HepG2 (cell line): ENCODE data around the gene PRDM10. TPM values are rescaled to one million over a fixed set of nuclear protein-coding genes. Genes with fewer than 3 reads are reported as not detected.

Experiments used
- ARID3A ChIP-seq: IDR thresholded peaks from 2 replicates; pipeline ENCODE4 v1.6.1; 2012; ENCODE audit warnings: low read depth, low read length, improper control_type of control experiment
- REST ChIP-seq, 2 experiments: IDR thresholded peaks; 2 replicates each; pipeline ENCODE4 v1.6.1; 2011 to 2012; ENCODE audit warnings: low read length in 2 of 2, borderline replicate concordance in 1 of 2, low read depth in 1 of 2, mild to moderate bottlenecking in 1 of 2, moderate library complexity in 1 of 2
- SMYD3 ChIP-seq: sonication (generic); formaldehyde crosslinking; IDR thresholded peaks from 2 replicates; pipeline ENCODE4 v1.8.1; 2023; ENCODE audit warnings: mild to moderate bottlenecking, missing genetic modification reagents
- SNAPC2 ChIP-seq: sonication (generic); formaldehyde crosslinking; IDR thresholded peaks from 2 replicates; pipeline ENCODE4 v1.8.1; 2022; ENCODE audit warnings: mild to moderate bottlenecking, missing genetic modification reagents
- YEATS4 ChIP-seq: sonication (generic); formaldehyde crosslinking; IDR thresholded peaks from 2 replicates; pipeline ENCODE4 v1.4.0; 2020; ENCODE audit warnings: missing genetic modification reagents, borderline replicate concordance
- ZBTB2 ChIP-seq: sonication (generic); formaldehyde crosslinking; IDR thresholded peaks from 2 replicates; pipeline ENCODE4 v1.8.0; 2022; ENCODE audit warnings: low read depth, missing genetic modification reagents
- ZNF281 ChIP-seq: sonication (generic); formaldehyde crosslinking; IDR thresholded peaks from 2 replicates; pipeline ENCODE4 v1.4.0; 2020; ENCODE audit warnings: missing genetic modification reagents, borderline replicate concordance
- ZNF431 ChIP-seq: sonication (generic); formaldehyde crosslinking; IDR thresholded peaks from 2 replicates; pipeline ENCODE4 v1.9.0; 2022; ENCODE audit warnings: missing genetic modification reagents, low read depth, mild to moderate bottlenecking, borderline replicate concordance
- ZNF672 ChIP-seq: sonication (generic); formaldehyde crosslinking; IDR thresholded peaks from 2 replicates; pipeline ENCODE4 v1.8.1; 2022; ENCODE audit warnings: missing genetic modification reagents
- ZNF710 ChIP-seq: sonication (generic); formaldehyde crosslinking; IDR thresholded peaks from 2 replicates; pipeline ENCODE4 v1.5.0; 2020; ENCODE audit warnings: mild to moderate bottlenecking, missing genetic modification reagents, borderline replicate concordance
- ZNF776 ChIP-seq: sonication (generic); formaldehyde crosslinking; IDR thresholded peaks from 2 replicates; pipeline ENCODE4 v1.4.0; 2020; ENCODE audit warnings: mild to moderate bottlenecking, missing genetic modification reagents
- ZNF781 ChIP-seq: sonication (generic); formaldehyde crosslinking; IDR thresholded peaks from 2 replicates; pipeline ENCODE4 v1.5.1; 2020; ENCODE audit warnings: borderline replicate concordance, mild to moderate bottlenecking, missing genetic modification reagents; ENCODE audit errors: not compliant biosample characterization
- ZSCAN22 ChIP-seq: sonication (generic); formaldehyde crosslinking; IDR thresholded peaks from 2 replicates; pipeline ENCODE4 v1.4.0; 2020; ENCODE audit warnings: mild to moderate bottlenecking, missing genetic modification reagents
- polyA plus RNA-seq, 8 experiments: library from polyadenylated mRNA; depleted of rRNA in 3 of 8; stranded (reverse) in 7 of 8; unstranded in 1 of 8; fragments of >200 nt; fragmentation: Illumina TruSeq in 4 of 8; extraction: Trizol in 4 of 8; gene quantifications; 2 replicates each; pipeline versions ENCODE4 v1.2.1 to v1.2.3, GENCODE V29; 2011 to 2016; ENCODE audit warnings: low read depth in 4 of 8, missing spikeins in 1 of 8, mixed read lengths in 1 of 8; ENCODE audit not compliant: insufficient read depth in 1 of 8
- total RNA-seq, 5 experiments: library from RNA; depleted of rRNA; stranded (reverse); fragments of >200 nt; fragmentation: Illumina TruSeq; extraction: Trizol; gene quantifications; 2 replicates each; pipeline ENCODE4 v1.2.3, GENCODE V29; 2016; ENCODE audit warnings: low read depth in 1 of 5

Gene PRDM10
- total and polyA plus RNA-seq, 2 of the 13 experiments (the other 11 are each of a cell fraction or from before 2014, with no cell fraction given) = 5.7 to 5.8 TPM

- TF ChIP-seq ZNF281 (CRISPR knock-in tag) = 0 out of 2 replicates have a peak, but pooled peaks have one; percentile 11
- TF ChIP-seq ZNF431 (CRISPR knock-in tag) = peak; percentile 65; the same call in 1 of the 2 replicates
- peak; percentile 72; the same call in 1 of the 2 replicates for TF ChIP-seq SMYD3
- TF ChIP-seq ZNF710 = no peak; the same call in 1 of the 2 replicates
- TF ChIP-seq ARID3A = peak; percentile 28; the same call in 1 of the 2 replicates
- no peak for TF ChIP-seq ZNF672 (CRISPR knock-in tag)
- peak; percentile 86 for TF ChIP-seq YEATS4 (CRISPR knock-in tag)
- peak; percentile 91 for TF ChIP-seq ZBTB2 (CRISPR knock-in tag)
- no peak for TF ChIP-seq ZSCAN22 (CRISPR knock-in tag)
- peak; percentile 86; the same call in 1 of the 2 replicates for TF ChIP-seq SNAPC2 (CRISPR knock-in tag)
- TF ChIP-seq ZNF781 (CRISPR knock-in tag) = no peak
- TF ChIP-seq ZNF776 = peak; percentile 67; the same call in 1 of the 2 replicates
- TF ChIP-seq REST (IDR thresholded peaks at IDR 0.05; ENCODE audit: borderline replicate concordance in 1 of 2, low read depth in 1 of 2, low read length in 2 of 2) = no peak; a peak in 1 of 4 replicates
Observed at GRCh38 chr11:130002846-130003716, 446 bp upstream of the PRDM10 start (continued).
